ENCODE results near the gene RNGTT. TPM values are rescaled to one million over a fixed set of nuclear protein-coding genes. Genes with fewer than 3 reads are reported as not detected.

RNGTT gene
- total RNA-seq, 4 donors from 2014 or later: 12.2 to 17.5 (median 14.6) TPM

- Histone ChIP-seq H3K27ac (no peak overlapping the region), H3K27me3 (no peaks in the 10 kb centered on the region), H3K4me1 (peaks cover 0 to 4% (median 0%) of the 10 kb centered on the region in 3 donors), H3K4me3 (no peak overlapping the region), H3K36me3 (no peaks in the 10 kb centered on the region), H3K9me3 (no peaks in the 10 kb centered on the region)
- ATAC-seq: no peak
- 83 to 100% methylated on average over 2 of the region's 2 CpGs for WGBS, 2 donors (ENCODE audit: low coverage in 1 of 2)
- no peak for TF ChIP-seq POLR2A (IDR thresholded peaks at IDR 0.05)
- TF ChIP-seq CTCF (IDR thresholded peaks at IDR 0.05): no peak
- TF ChIP-seq EP300 (IDR thresholded peaks at IDR 0.05): no peak
- TF ChIP-seq POLR2AphosphoS5 (IDR thresholded peaks at IDR 0.05): no peak
Measured at GRCh38 chr6:88860310-88860709, 103.1 kb downstream of the RNGTT start.

GRCh38 chr6:88858455-88858854 lies 105.0 kb downstream of the RNGTT start:
- TF ChIP-seq POLR2AphosphoS5 (IDR thresholded peaks at IDR 0.05) (no peak), CTCF (IDR thresholded peaks at IDR 0.05) (no peak), EP300 (IDR thresholded peaks at IDR 0.05) (no peak), POLR2A (IDR thresholded peaks at IDR 0.05) (no peak)
- Histone ChIP-seq H3K36me3 (no peaks in the 10 kb centered on the region), H3K4me1 (no peaks in the 10 kb centered on the region), H3K9me3 (no peaks in the 10 kb centered on the region), H3K4me3 (no peak overlapping the region), H3K27me3 (no peaks in the 10 kb centered on the region), H3K27ac (no peak overlapping the region)
- ATAC-seq: no peak
- WGBS, 2 donors (ENCODE audit: low coverage in 1 of 2): 96 to 100% methylated on average over 2 to 3 of the region's 3 CpGs

GRCh38 chr6:88856566-88856965 lies 106.9 kb downstream of the RNGTT start:
- no peak overlapping the region for H3K4me3 ChIP-seq
- no peaks in the 10 kb centered on the region for H3K36me3 ChIP-seq
- H3K4me1 ChIP-seq: no peaks in the 10 kb centered on the region
- no peak overlapping the region for H3K27ac ChIP-seq
- no peak for TF ChIP-seq POLR2AphosphoS5 (IDR thresholded peaks at IDR 0.05)
- TF ChIP-seq POLR2A (IDR thresholded peaks at IDR 0.05): no peak
- no peak for TF ChIP-seq EP300 (IDR thresholded peaks at IDR 0.05)
- TF ChIP-seq CTCF (IDR thresholded peaks at IDR 0.05): no peak
- no peak for ATAC-seq
- no peaks in the 10 kb centered on the region for H3K9me3 ChIP-seq
- no peaks in the 10 kb centered on the region for H3K27me3 ChIP-seq
- 80 to 94% methylated on average over 1 of the region's 1 CpG for WGBS, 2 donors (ENCODE audit: low coverage in 1 of 2)

GRCh38 chr6:88855541-88856147 lies 107.8 kb downstream of the RNGTT start:
- Histone ChIP-seq H3K4me3 (no peak overlapping the region), H3K9me3 (no peaks in the 10 kb centered on the region), H3K27me3 (no peaks in the 10 kb centered on the region), H3K4me1 (no peaks in the 10 kb centered on the region), H3K36me3 (no peaks in the 10 kb centered on the region), H3K27ac (no peak overlapping the region)
- no peak for TF ChIP-seq CTCF (IDR thresholded peaks at IDR 0.05)
- no peak for TF ChIP-seq POLR2A (IDR thresholded peaks at IDR 0.05)
- TF ChIP-seq EP300 (IDR thresholded peaks at IDR 0.05): no peak
- TF ChIP-seq POLR2AphosphoS5 (IDR thresholded peaks at IDR 0.05): no peak
- ATAC-seq: no peak
- WGBS, 2 donors (ENCODE audit: low coverage in 1 of 2): 63 to 65% methylated on average over 2 of the region's 2 CpGs

- Histone ChIP-seq H3K9me3 (no peaks in the 10 kb centered on the region), H3K27ac (no peak overlapping the region), H3K36me3 (no peaks in the 10 kb centered on the region), H3K4me1 (no peaks in the 10 kb centered on the region), H3K4me3 (no peak overlapping the region), H3K27me3 (no peaks in the 10 kb centered on the region)
- TF ChIP-seq EP300 (IDR thresholded peaks at IDR 0.05) (no peak), CTCF (IDR thresholded peaks at IDR 0.05) (no peak), POLR2AphosphoS5 (IDR thresholded peaks at IDR 0.05) (no peak), POLR2A (IDR thresholded peaks at IDR 0.05) (no peak)
- no peak for ATAC-seq
Measured at GRCh38 chr6:88852775-88853174, 110.6 kb downstream of the RNGTT start.
